H1 (cell line): ENCODE measurements around the gene HDLBP. TPM values are rescaled to one million over a fixed set of nuclear protein-coding genes. Genes with fewer than 3 reads are reported as not detected.

ENCODE experiments used
- CTCF ChIA-PET: fragments of 300-600 bp; sonication (Branson Sonifier 250); formaldehyde crosslinking; loops from one replicate; lab custom pipeline; 2021; ENCODE audit not compliant: partially characterized antibody; lab: Charles Lee
- POLR2A ChIA-PET: fragments of 300-600 bp; sonication (Branson Sonifier 250); formaldehyde crosslinking; loops from one replicate; lab custom pipeline; 2021; ENCODE audit warnings: inconsistent platforms; ENCODE audit not compliant: partially characterized antibody; lab: Charles Lee
- DNase-seq, 2 experiments: peaks; one replicate each; pipeline versions ENCODE4 v3.0.0 to v3.0.0-alpha.2; 2010 to 2022; ENCODE audit warnings: low spot score in 2 of 2, low read depth in 1 of 2, mixed read lengths in 1 of 2
- FAIRE-seq: peaks from 2 replicates; lab custom pipeline; 2011; peaks lifted over from hg19 to GRCh38; lab: Jason Lieb, UNC
- H2AFZ ChIP-seq: 2 replicates; pipeline ENCODE4 v1.8.1; 2012; ENCODE audit warnings: low read length, inconsistent platforms
- H2AK5ac ChIP-seq: 2 replicates; pipeline ENCODE4 v1.6.1; 2013; ENCODE audit warnings: low read depth, low read length
- H2BK120ac ChIP-seq: replicated peaks from 2 replicates; pipeline ENCODE3; 2013; ENCODE audit warnings: low read depth, low read length, inconsistent platforms
- H2BK12ac ChIP-seq: 2 replicates; pipeline ENCODE4 v1.6.1; 2013; ENCODE audit warnings: low read depth, low read length
- H2BK15ac ChIP-seq: 2 replicates; pipeline ENCODE4 v1.6.1; 2013; ENCODE audit warnings: low read length
- H2BK20ac ChIP-seq: 2 replicates; pipeline ENCODE4 v1.6.1; 2013; ENCODE audit warnings: low read length
- H2BK5ac ChIP-seq: 2 replicates; pipeline ENCODE4 v1.6.1; 2013; ENCODE audit warnings: low read depth, low read length
- H3K14ac ChIP-seq: 2 replicates; pipeline ENCODE4 v1.6.1; 2013; ENCODE audit warnings: inconsistent platforms; ENCODE audit not compliant: insufficient read length
- H3K18ac ChIP-seq: 2 replicates; pipeline ENCODE4 v1.6.1; 2013; ENCODE audit warnings: low read length; ENCODE audit errors: extremely low read depth
- H3K23ac ChIP-seq: 2 replicates; pipeline ENCODE4 v1.6.1; 2013; ENCODE audit warnings: inconsistent platforms; ENCODE audit not compliant: insufficient read length
- H3K23me2 ChIP-seq: 2 replicates; pipeline ENCODE4 v1.6.1; 2013; ENCODE audit warnings: low read depth, low read length
- H3K27ac ChIP-seq: 2 replicates; pipeline ENCODE4 v1.6.1; 2011; ENCODE audit warnings: low read depth, low read length, inconsistent platforms
- H3K27me3 ChIP-seq, 4 experiments: replicated peaks in 1 of 4; 1 replicate in 1 of 4; 2 replicates in 3 of 4; pipeline versions ENCODE4 v1.6.1 to v1.8.1; 2011 to 2013; ENCODE audit warnings: low read length in 3 of 4, mild to moderate bottlenecking in 3 of 4, inconsistent platforms in 2 of 4, mixed read lengths in 2 of 4, moderate library complexity in 1 of 4; ENCODE audit not compliant: control insufficient read depth in 3 of 4, insufficient read depth in 3 of 4; ENCODE audit errors: extremely low read depth in 1 of 4
- H3K36me3 ChIP-seq, 4 experiments: 2 replicates each; pipeline versions ENCODE4 v1.6.1 to v1.8.1; 2011 to 2013; ENCODE audit warnings: mild to moderate bottlenecking in 4 of 4, low read length in 3 of 4, moderate library complexity in 2 of 4, control low read depth in 1 of 4, inconsistent platforms in 1 of 4; ENCODE audit not compliant: insufficient read depth in 4 of 4, control insufficient read depth in 2 of 4
- H3K4ac ChIP-seq: replicated peaks from 2 replicates; pipeline ENCODE3; 2013; ENCODE audit warnings: low read length, low read depth, mixed read lengths, inconsistent platforms; ENCODE audit not compliant: insufficient read length
- H3K4me1 ChIP-seq, 4 experiments: replicated peaks in 1 of 4; 1 replicate in 1 of 4; 2 replicates in 3 of 4; pipeline versions ENCODE4 v1.6.1 to v1.8.1; 2011 to 2013; ENCODE audit warnings: low read length in 3 of 4, inconsistent platforms in 2 of 4, mixed read lengths in 1 of 4; ENCODE audit not compliant: insufficient read depth in 4 of 4, control insufficient read depth in 3 of 4
- H3K4me2 ChIP-seq, 2 experiments: 2 replicates each; pipeline versions ENCODE4 v1.6.1 to v1.8.1; 2011 to 2013; ENCODE audit warnings: low read depth in 2 of 2, low read length in 2 of 2, control low read depth in 1 of 2, inconsistent platforms in 1 of 2, mild to moderate bottlenecking in 1 of 2; ENCODE audit not compliant: insufficient read depth in 1 of 2
- H3K4me3 ChIP-seq, 4 experiments: fragments of 200-600, 300-600 bp in 1 of 4; sonication (generic), shearing (Covaris generic), sonication (Bioruptor Twin) in 1 of 4; 2 replicates each; pipeline versions ENCODE4 v1.5.1 to v1.8.1; 2011 to 2016; ENCODE audit warnings: low read length in 4 of 4, low read depth in 3 of 4, control low read depth in 2 of 4, inconsistent platforms in 2 of 4, mild to moderate bottlenecking in 2 of 4, mixed read lengths in 1 of 4, moderate library complexity in 1 of 4; ENCODE audit not compliant: insufficient read depth in 2 of 4; ENCODE audit errors: extremely low read depth in 1 of 4
- H3K56ac ChIP-seq: replicated peaks from 2 replicates; pipeline ENCODE3; 2013; ENCODE audit warnings: low read depth, mild to moderate bottlenecking, mixed read lengths, low read length, inconsistent platforms; ENCODE audit not compliant: insufficient read length
- H3K79me1 ChIP-seq: 2 replicates; pipeline ENCODE4 v1.6.1; 2013; ENCODE audit warnings: low read depth, low read length, control low read depth
- H3K79me2 ChIP-seq, 2 experiments: 2 replicates each; pipeline versions ENCODE4 v1.6.1 to v1.8.1; 2012 to 2013; ENCODE audit warnings: low read length in 2 of 2, mild to moderate bottlenecking in 2 of 2, inconsistent platforms in 1 of 2; ENCODE audit not compliant: insufficient read depth in 2 of 2, control insufficient read depth in 1 of 2
- H3K9ac ChIP-seq, 4 experiments: replicated peaks in 1 of 4; 1 replicate in 1 of 4; 2 replicates in 3 of 4; pipeline versions ENCODE4 v1.6.1 to v1.8.1; 2011 to 2013; ENCODE audit warnings: low read depth in 3 of 4, low read length in 3 of 4, control low read depth in 2 of 4, mild to moderate bottlenecking in 2 of 4, moderate library complexity in 2 of 4, inconsistent platforms in 1 of 4; ENCODE audit errors: extremely low read depth in 1 of 4
- H3K9me3 ChIP-seq, 2 experiments: 2 replicates each; pipeline versions ENCODE4 v1.6.1 to v1.8.1; 2012 to 2013; ENCODE audit warnings: mild to moderate bottlenecking in 2 of 2, moderate library complexity in 2 of 2, control low read depth in 1 of 2, inconsistent platforms in 1 of 2, low read depth in 1 of 2, low read length in 1 of 2, mixed read lengths in 1 of 2; ENCODE audit not compliant: insufficient read depth in 2 of 2
- H4K20me1 ChIP-seq, 2 experiments: replicated peaks in 1 of 2; 2 replicates each; pipeline versions ENCODE3 to v1.8.1; 2011 to 2013; ENCODE audit warnings: inconsistent platforms in 2 of 2, low read length in 2 of 2, mild to moderate bottlenecking in 1 of 2; ENCODE audit not compliant: insufficient read depth in 2 of 2, control insufficient read depth in 1 of 2
- H4K5ac ChIP-seq: 2 replicates; pipeline ENCODE4 v1.6.1; 2013; ENCODE audit warnings: low read length, low read depth, mixed read lengths, inconsistent platforms; ENCODE audit not compliant: insufficient read length
- H4K8ac ChIP-seq: 2 replicates; pipeline ENCODE4 v1.8.0; 2013; ENCODE audit warnings: mild to moderate bottlenecking, moderate library complexity, low read length, inconsistent platforms; ENCODE audit not compliant: insufficient read depth; ENCODE audit errors: extremely low read depth
- H4K91ac ChIP-seq: replicated peaks from 2 replicates; pipeline ENCODE3; 2013; ENCODE audit warnings: low read length, mixed read lengths, inconsistent platforms; ENCODE audit not compliant: insufficient read length
- SIRT6 ChIP-seq: IDR thresholded peaks from one replicate; pipeline ENCODE4 v1.7.1; 2012; ENCODE audit warnings: low read length, inconsistent platforms
- WGBS, 2 experiments: shearing (Covaris generic) in 1 of 2; methylation state at CpG; one replicate each; pipeline versions ENCODE4 v1.1.6 to v1.1.7; 2013 to 2015; ENCODE audit warnings: low lambda C conversion rate in 2 of 2, mixed read lengths in 2 of 2, inconsistent platforms in 1 of 2, low coverage in 1 of 2, missing lambda C conversion rate in 1 of 2; ENCODE audit not compliant: insufficient replicate concordance in 2 of 2, insufficient coverage in 1 of 2, insufficient read length in 1 of 2; ENCODE audit errors: extremely low coverage in 1 of 2, missing lambda C conversion rate in 1 of 2; 5-methylcytosine and 5-hydroxymethylcytosine counted together
- polyA plus RNA-seq, 7 experiments: library from polyadenylated mRNA; depleted of rRNA in 3 of 7; stranded (reverse) in 5 of 7; unstranded in 2 of 7; fragments of >200 nt in 5 of 7; fragments of 200-250 nt in 2 of 7; gene quantifications; 1 replicate in 5 of 7; 2 replicates in 1 of 7; 4 replicates in 1 of 7; pipeline versions ENCODE4 v1.2.1 to v1.2.3, GENCODE V29; 2011 to 2013; ENCODE audit warnings: missing spikeins in 2 of 7, mixed read lengths in 2 of 7
- total RNA-seq: library from RNA; stranded (reverse); fragmentation: NEBNext Ultra II Directional; extraction: Animal tissue kit (Norgen Biotek cat#: 25700); gene quantifications from 2 replicates; pipeline ENCODE4 v1.2.1, GENCODE V29; 2021

The HDLBP gene
- total and polyA plus RNA-seq, 2 of the 8 experiments (the other 6 are each of a cell fraction or from before 2014, with no cell fraction given) = 185 to 360 TPM

DNA sequence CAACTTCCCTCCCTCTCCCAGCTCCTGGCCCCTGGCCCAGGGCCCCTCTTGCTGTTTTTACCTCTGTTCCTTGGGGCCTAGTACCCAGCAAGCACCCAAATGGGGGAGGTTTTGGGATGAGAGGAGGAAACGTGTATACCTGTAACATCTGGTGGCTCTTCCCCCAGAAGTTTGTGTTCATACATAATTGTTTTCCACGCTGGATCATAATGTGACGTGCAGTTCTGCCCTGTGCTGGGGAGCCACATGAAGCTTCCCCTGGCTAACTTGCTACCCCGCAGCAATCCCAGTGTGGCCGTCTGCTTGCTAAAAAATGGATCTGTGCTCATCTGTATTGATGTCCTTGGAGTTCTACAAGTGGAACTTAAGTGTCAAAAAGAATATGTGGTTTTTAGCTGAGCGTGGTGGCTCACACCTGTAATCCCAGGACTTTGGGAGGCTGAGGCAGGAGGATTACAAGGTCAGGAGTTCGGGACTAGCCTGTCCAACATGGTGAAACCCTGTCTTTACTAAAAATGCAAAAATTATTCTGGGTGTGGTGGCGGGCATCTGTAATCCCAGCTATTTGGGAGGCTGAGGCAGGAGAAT, 90.5 kb downstream of the HDLBP start:
- WGBS, 2 experiments = 93% methylated on average over 8 of the region's 8 CpGs; no CpG with 5 or more reads in 1 of the 2 experiments
- no peak for FAIRE-seq
- no peak overlapping the region for H3K27ac ChIP-seq

More for the DNA sequence above, 90.5 kb downstream of the HDLBP start:
- H4K5ac ChIP-seq = no peak overlapping the region
- no peak overlapping the region for H2BK5ac ChIP-seq
- no peaks in the 10 kb centered on the region for H3K9me3 ChIP-seq
- no peaks in the 10 kb centered on the region for H3K27me3 ChIP-seq
- H3K23ac ChIP-seq = no peak overlapping the region
- H3K79me1 ChIP-seq = no peaks in the 10 kb centered on the region; the same call in 1 of the 2 replicates
- H3K56ac ChIP-seq = no peak overlapping the region
- no peak for TF ChIP-seq SIRT6
- ChIA-PET CTCF (interaction anchor here (0.8 kb wide), 1 partner anchor 9 kb away, joined by 4 read pairs; no protein-coding TSS in a partner anchor), POLR2A (interaction anchor here (1.0 to 1.5 kb wide), 5 partner anchors 8 to 83 kb away, joined by 3 to 4 read pairs (median 3); no protein-coding TSS in a partner anchor)
- H3K18ac ChIP-seq = no peak overlapping the region
- H3K4me2 ChIP-seq = no peak overlapping the region
- no peaks in the 10 kb centered on the region; a peak in 2 of 4 replicates for H3K79me2 ChIP-seq
- no peak overlapping the region for H2AFZ ChIP-seq
- H2BK120ac ChIP-seq = no peak overlapping the region
- H2BK15ac ChIP-seq = no peak overlapping the region
- H2BK12ac ChIP-seq = no peak overlapping the region
- no peaks in the 10 kb centered on the region for H3K23me2 ChIP-seq
- H3K4ac ChIP-seq = no peak overlapping the region
- H3K4me3 ChIP-seq = no peak overlapping the region
- no peak overlapping the region for H4K8ac ChIP-seq
- H2BK20ac ChIP-seq = no peak overlapping the region
- no peak for DNase-seq
- H3K36me3 ChIP-seq = peaks cover 7 to 17% (median 17%) of the 10 kb centered on the region in 4 experiments; a peak in 7 of 8 replicates
- H3K9ac ChIP-seq = no peak overlapping the region
- no peaks in the 10 kb centered on the region; a peak in 1 of 7 replicates for H3K4me1 ChIP-seq
- no peak overlapping the region for H3K14ac ChIP-seq
- peaks cover 15 to 25% of the 10 kb centered on the region in 2 experiments for H4K20me1 ChIP-seq
- no peak overlapping the region for H2AK5ac ChIP-seq
- H4K91ac ChIP-seq = no peak overlapping the region
